ENCODE data around the gene SLC9A1. TPM values are rescaled to one million over a fixed set of nuclear protein-coding genes. Genes with fewer than 3 reads are reported as not detected.
A peak's percentile ranks its signal among the peaks of the same experiment; 100 is the strongest.

The SLC9A1 gene
- polyA plus RNA-seq, 1 of the 3 experiments (the other 2 are of a cell fraction): 11.4 TPM

DNA sequence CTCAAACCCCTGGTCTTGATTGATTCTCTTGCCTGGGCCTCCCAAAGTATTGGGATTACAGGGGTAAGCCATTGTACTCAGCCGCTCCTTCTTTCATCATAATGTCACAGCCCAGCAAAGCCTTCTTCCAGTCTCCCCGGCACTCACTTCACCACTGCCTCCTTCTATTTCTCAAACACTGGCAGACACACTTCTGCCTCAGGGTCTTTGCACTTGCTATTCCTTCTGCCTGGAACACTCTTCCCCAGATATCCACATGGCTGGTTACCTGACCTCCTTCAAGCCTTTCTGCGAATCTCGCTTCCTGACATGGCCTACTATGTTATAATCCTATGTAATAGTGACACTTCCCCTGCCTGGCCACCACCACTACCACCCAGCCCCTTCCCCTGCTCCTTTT lies 7.2 kb upstream of the SLC9A1 start:
- Histone ChIP-seq H3K9me2 (no peaks in the 10 kb centered on the region), H3K27ac (ENCODE audit: low read depth in 2 of 2, low read length in 1 of 2) (no peak overlapping the region), H3K9ac (no peak overlapping the region), H3K9me3 (no peaks in the 10 kb centered on the region), H4K20me1 (ENCODE audit: insufficient read depth) (no peaks in the 10 kb centered on the region), H3K4me2 (no peak overlapping the region), H3K36me3 (replicated peaks in 1 of 2; ENCODE audit: control insufficient read depth in 1 of 2, insufficient read depth in 2 of 2, low read length in 1 of 2) (no peaks in the 10 kb centered on the region), H3K79me2 (ENCODE audit: insufficient read depth) (no peaks in the 10 kb centered on the region), H3K27me3 (ENCODE audit: insufficient read depth) (no peaks in the 10 kb centered on the region), H3F3A (replicated peaks; ENCODE audit: insufficient read depth) (peaks cover 6% of the 10 kb centered on the region), H3K4me1 (ENCODE audit: control insufficient read depth in 1 of 2, insufficient read depth in 2 of 2, low read depth in 1 of 2, low read length in 1 of 2) (peaks cover 0 to 4% of the 10 kb centered on the region in 2 experiments; a peak in 1 of 4 replicates), H2AFZ (ENCODE audit: low read depth) (no peak overlapping the region), H3K4me3 (ENCODE audit: low read depth in 2 of 2, low read length in 1 of 2) (no peak overlapping the region)
- CTCF ChIA-PET: interaction anchor here (1.5 kb wide), 1 partner anchor 118 kb away, joined by 3 read pairs; no protein-coding TSS in a partner anchor
- TF ChIP-seq YY1 (IDR thresholded peaks at IDR 0.05; ENCODE audit: low read depth) (no peak), RCOR1 (IDR thresholded peaks at IDR 0.05; ENCODE audit: low read length) (no peak), TEAD4 (IDR thresholded peaks at IDR 0.05; ENCODE audit: borderline replicate concordance, insufficient read depth) (no peak), TCF12 (IDR thresholded peaks at IDR 0.05) (no peak), ELF1 (IDR thresholded peaks at IDR 0.05) (no peak), CHD2 (IDR thresholded peaks at IDR 0.05; ENCODE audit: low read length, partially characterized antibody) (no peak), FOSL2 (IDR thresholded peaks at IDR 0.05; ENCODE audit: borderline replicate concordance, low read depth) (no peak)
- TF ChIP-seq, protein P1, sequence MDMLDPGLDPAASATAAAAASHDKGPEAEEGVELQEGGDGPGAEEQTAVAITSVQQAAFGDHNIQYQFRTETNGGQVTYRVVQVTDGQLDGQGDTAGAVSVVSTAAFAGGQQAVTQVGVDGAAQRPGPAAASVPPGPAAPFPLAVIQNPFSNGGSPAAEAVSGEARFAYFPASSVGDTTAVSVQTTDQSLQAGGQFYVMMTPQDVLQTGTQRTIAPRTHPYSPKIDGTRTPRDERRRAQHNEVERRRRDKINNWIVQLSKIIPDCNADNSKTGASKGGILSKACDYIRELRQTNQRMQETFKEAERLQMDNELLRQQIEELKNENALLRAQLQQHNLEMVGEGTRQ (IDR thresholded peaks at IDR 0.05; ENCODE audit: borderline replicate concordance, low read depth, low read length): no peak
- POLR2A ChIA-PET: no interaction called here
- DNase-seq: no peak
- WGBS (ENCODE audit: low lambda C conversion rate): 97% methylated on average over 4 of the region's 4 CpGs

DNA sequence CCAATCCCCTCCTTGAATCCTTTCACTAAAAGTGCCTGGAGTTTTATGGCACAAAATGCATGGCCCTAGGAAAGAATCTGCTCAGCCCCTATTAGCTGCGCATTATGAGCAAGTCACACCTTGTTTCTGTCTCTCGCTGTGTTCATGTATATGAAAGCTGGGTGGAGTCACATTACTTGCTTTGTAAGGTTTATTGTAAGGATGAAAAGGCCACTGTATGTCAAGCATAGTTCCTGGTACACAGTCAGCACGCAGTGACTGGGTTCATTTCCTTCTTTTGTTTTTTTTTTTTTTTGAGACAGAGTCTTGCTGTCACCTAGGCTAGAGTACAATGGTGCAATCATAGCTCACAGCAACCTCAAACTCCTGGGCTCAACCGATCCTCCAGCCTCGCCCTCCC lies 6.7 kb upstream of the SLC9A1 start:
- Histone ChIP-seq H3K9ac (no peak overlapping the region), H3K27ac (ENCODE audit: low read depth in 2 of 2, low read length in 1 of 2) (no peak overlapping the region), H3K9me2 (no peaks in the 10 kb centered on the region), H3K36me3 (replicated peaks in 1 of 2; ENCODE audit: control insufficient read depth in 1 of 2, insufficient read depth in 2 of 2, low read length in 1 of 2) (no peaks in the 10 kb centered on the region), H3K4me2 (no peak overlapping the region), H2AFZ (ENCODE audit: low read depth) (no peak overlapping the region), H3K4me1 (ENCODE audit: control insufficient read depth in 1 of 2, insufficient read depth in 2 of 2, low read depth in 1 of 2, low read length in 1 of 2) (0 out of 4 replicates have a peak, but pooled peaks cover 0 to under 1% of the 10 kb centered on the region in 2 experiments), H3K9me3 (no peaks in the 10 kb centered on the region), H3F3A (replicated peaks; ENCODE audit: insufficient read depth) (peaks cover 2% of the 10 kb centered on the region), H3K4me3 (ENCODE audit: low read depth in 2 of 2, low read length in 1 of 2) (no peak overlapping the region), H4K20me1 (ENCODE audit: insufficient read depth) (no peaks in the 10 kb centered on the region), H3K79me2 (ENCODE audit: insufficient read depth) (no peaks in the 10 kb centered on the region), H3K27me3 (ENCODE audit: insufficient read depth) (no peaks in the 10 kb centered on the region)
- POLR2A ChIA-PET: no interaction called here
- WGBS (ENCODE audit: low lambda C conversion rate): 88% methylated on average over 5 of the region's 5 CpGs
- peak; percentile 1 for DNase-seq
- CTCF ChIA-PET: interaction anchor here (1.5 kb wide), 1 partner anchor 118 kb away, joined by 3 read pairs; no protein-coding TSS in a partner anchor
- no peak for TF ChIP-seq SIN3A (IDR thresholded peaks at IDR 0.05; ENCODE audit: borderline replicate concordance, low read depth, low read length)

DNA sequence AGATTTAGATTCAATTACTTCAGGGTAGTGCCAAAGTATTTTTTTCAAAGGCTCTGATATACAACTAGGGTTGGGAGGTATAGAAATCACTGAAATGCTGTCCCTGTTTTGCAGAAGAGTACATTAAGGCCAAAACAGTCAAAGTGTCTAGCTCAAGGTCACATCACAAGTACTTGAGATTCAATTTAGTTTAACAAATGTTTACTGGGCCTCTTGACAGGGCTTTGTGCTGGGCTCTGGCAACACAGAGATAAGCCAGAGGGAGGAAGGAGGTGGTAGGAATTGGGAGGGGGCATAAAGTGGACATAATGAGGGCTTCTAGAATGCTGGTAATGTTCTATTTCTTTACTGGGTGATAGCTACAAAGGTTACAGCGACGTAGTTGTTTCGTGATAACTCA lies 2.3 kb upstream of the SLC9A1 start:
- DNase-seq: no peak
- Histone ChIP-seq H3F3A (replicated peaks; ENCODE audit: insufficient read depth) (no peaks in the 10 kb centered on the region), H3K9me2 (no peaks in the 10 kb centered on the region), H3K27me3 (ENCODE audit: insufficient read depth) (no peaks in the 10 kb centered on the region), H3K4me2 (no peak overlapping the region), H3K79me2 (ENCODE audit: insufficient read depth) (peaks cover 21% of the 10 kb centered on the region), H3K36me3 (replicated peaks in 1 of 2; ENCODE audit: control insufficient read depth in 1 of 2, insufficient read depth in 2 of 2, low read length in 1 of 2) (no peaks in the 10 kb centered on the region), H3K9me3 (no peaks in the 10 kb centered on the region), H2AFZ (ENCODE audit: low read depth) (no peak overlapping the region), H4K20me1 (ENCODE audit: insufficient read depth) (no peaks in the 10 kb centered on the region), H3K9ac (no peak overlapping the region), H3K4me3 (ENCODE audit: low read depth in 2 of 2, low read length in 1 of 2) (no peak overlapping the region), H3K27ac (ENCODE audit: low read depth in 2 of 2, low read length in 1 of 2) (no peak overlapping the region), H3K4me1 (ENCODE audit: control insufficient read depth in 1 of 2, insufficient read depth in 2 of 2, low read depth in 1 of 2, low read length in 1 of 2) (peaks cover 17 to 24% of the 10 kb centered on the region in 2 experiments; a peak in 2 of 4 replicates)
- CTCF ChIA-PET: interaction anchor here (1.2 to 2.2 kb wide), 5 partner anchors 8 to 113 kb away, joined by 3 to 8 read pairs (median 4); no protein-coding TSS in a partner anchor
- 98% methylated on average over 3 of the region's 3 CpGs for WGBS (ENCODE audit: low lambda C conversion rate)
- POLR2A ChIA-PET: interaction anchor here (1.2 kb wide), 1 partner anchor 12 kb away, joined by 6 read pairs; no protein-coding TSS in a partner anchor
- TF ChIP-seq SMC3 (IDR thresholded peaks at IDR 0.05; ENCODE audit: low read depth, low read length) (no peak), JUND (IDR thresholded peaks at IDR 0.05) (no peak), EP300 (IDR thresholded peaks at IDR 0.05; ENCODE audit: borderline replicate concordance in 1 of 2, low read depth in 1 of 2, low read length in 1 of 2) (no peak), TEAD4 (IDR thresholded peaks at IDR 0.05; ENCODE audit: borderline replicate concordance, insufficient read depth) (no peak), NFIC (IDR thresholded peaks at IDR 0.05; ENCODE audit: borderline replicate concordance) (no peak), RFX5 (IDR thresholded peaks at IDR 0.05; ENCODE audit: low read length) (no peak), GATA2 (CRISPR knock-in tag; IDR thresholded peaks at IDR 0.05) (no peak), FOXM1 (IDR thresholded peaks at IDR 0.05; ENCODE audit: low read depth) (no peak), CHD2 (IDR thresholded peaks at IDR 0.05; ENCODE audit: low read length, partially characterized antibody) (no peak), ELF1 (IDR thresholded peaks at IDR 0.05) (no peak), FOSL2 (IDR thresholded peaks at IDR 0.05; ENCODE audit: borderline replicate concordance, low read depth) (no peak), MXI1 (IDR thresholded peaks at IDR 0.05; ENCODE audit: low read depth, low read length) (no peak)
- TF ChIP-seq, protein P2, sequence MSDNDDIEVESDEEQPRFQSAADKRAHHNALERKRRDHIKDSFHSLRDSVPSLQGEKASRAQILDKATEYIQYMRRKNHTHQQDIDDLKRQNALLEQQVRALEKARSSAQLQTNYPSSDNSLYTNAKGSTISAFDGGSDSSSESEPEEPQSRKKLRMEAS (IDR thresholded peaks at IDR 0.05; ENCODE audit: low read depth): no peak
- TF ChIP-seq, protein P3, sequence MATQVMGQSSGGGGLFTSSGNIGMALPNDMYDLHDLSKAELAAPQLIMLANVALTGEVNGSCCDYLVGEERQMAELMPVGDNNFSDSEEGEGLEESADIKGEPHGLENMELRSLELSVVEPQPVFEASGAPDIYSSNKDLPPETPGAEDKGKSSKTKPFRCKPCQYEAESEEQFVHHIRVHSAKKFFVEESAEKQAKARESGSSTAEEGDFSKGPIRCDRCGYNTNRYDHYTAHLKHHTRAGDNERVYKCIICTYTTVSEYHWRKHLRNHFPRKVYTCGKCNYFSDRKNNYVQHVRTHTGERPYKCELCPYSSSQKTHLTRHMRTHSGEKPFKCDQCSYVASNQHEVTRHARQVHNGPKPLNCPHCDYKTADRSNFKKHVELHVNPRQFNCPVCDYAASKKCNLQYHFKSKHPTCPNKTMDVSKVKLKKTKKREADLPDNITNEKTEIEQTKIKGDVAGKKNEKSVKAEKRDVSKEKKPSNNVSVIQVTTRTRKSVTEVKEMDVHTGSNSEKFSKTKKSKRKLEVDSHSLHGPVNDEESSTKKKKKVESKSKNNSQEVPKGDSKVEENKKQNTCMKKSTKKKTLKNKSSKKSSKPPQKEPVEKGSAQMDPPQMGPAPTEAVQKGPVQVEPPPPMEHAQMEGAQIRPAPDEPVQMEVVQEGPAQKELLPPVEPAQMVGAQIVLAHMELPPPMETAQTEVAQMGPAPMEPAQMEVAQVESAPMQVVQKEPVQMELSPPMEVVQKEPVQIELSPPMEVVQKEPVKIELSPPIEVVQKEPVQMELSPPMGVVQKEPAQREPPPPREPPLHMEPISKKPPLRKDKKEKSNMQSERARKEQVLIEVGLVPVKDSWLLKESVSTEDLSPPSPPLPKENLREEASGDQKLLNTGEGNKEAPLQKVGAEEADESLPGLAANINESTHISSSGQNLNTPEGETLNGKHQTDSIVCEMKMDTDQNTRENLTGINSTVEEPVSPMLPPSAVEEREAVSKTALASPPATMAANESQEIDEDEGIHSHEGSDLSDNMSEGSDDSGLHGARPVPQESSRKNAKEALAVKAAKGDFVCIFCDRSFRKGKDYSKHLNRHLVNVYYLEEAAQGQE (IDR thresholded peaks at IDR 0.05; ENCODE audit: low read depth, low read length): no peak
